Retinal pigment epithelial cell (primary cell): ENCODE data around the gene AMZ2.
"Not testable (repeated sequence)": the region's sequence is repeated elsewhere in the genome, so short reads cannot be mapped to it uniquely, and the experiment has no call there.

ENCODE experiments used
- DNase-seq: peaks from one replicate; pipeline ENCODE4 v3.0.0-alpha.2; 2010; ENCODE audit warnings: low read depth
- H3K4me3 ChIP-seq: 2 replicates; pipeline ENCODE4 v1.5.1; 2011; ENCODE audit warnings: mild to moderate bottlenecking, low read length, control low read depth, moderate library complexity
- TF ChIP-seq, protein P1 (sequence below): conservative IDR thresholded peaks from 2 replicates; pipeline ENCODE4 v1.5.1; 2011; ENCODE audit warnings: low read depth, low read length, control low read depth, inconsistent platforms

AMZ2 gene

DNA sequence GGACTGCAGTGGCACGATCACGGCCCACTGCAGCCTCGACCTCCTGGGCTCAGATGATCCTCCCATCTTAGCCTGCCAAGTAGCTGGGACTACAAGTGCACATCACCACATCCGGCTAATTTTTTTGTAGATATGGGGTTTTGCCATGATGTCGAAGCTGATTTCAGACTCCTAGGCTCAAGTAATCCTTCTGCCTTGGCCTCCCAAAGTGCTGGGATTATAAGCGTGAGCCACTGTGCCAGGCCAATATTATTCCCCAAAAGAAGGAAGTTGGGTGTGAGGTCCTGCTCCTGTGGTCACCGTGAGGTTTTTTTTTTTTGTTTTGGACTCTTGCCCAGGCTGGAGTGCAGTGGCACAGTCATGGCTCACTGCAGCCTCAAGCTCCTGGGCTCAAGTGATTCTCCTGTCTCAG lies 1.5 kb downstream of the AMZ2 start:
- DNase-seq, result no peak
- TF ChIP-seq, protein P1, sequence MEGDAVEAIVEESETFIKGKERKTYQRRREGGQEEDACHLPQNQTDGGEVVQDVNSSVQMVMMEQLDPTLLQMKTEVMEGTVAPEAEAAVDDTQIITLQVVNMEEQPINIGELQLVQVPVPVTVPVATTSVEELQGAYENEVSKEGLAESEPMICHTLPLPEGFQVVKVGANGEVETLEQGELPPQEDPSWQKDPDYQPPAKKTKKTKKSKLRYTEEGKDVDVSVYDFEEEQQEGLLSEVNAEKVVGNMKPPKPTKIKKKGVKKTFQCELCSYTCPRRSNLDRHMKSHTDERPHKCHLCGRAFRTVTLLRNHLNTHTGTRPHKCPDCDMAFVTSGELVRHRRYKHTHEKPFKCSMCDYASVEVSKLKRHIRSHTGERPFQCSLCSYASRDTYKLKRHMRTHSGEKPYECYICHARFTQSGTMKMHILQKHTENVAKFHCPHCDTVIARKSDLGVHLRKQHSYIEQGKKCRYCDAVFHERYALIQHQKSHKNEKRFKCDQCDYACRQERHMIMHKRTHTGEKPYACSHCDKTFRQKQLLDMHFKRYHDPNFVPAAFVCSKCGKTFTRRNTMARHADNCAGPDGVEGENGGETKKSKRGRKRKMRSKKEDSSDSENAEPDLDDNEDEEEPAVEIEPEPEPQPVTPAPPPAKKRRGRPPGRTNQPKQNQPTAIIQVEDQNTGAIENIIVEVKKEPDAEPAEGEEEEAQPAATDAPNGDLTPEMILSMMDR, result no peak
- H3K4me3 ChIP-seq, result no peak overlapping the region

DNA sequence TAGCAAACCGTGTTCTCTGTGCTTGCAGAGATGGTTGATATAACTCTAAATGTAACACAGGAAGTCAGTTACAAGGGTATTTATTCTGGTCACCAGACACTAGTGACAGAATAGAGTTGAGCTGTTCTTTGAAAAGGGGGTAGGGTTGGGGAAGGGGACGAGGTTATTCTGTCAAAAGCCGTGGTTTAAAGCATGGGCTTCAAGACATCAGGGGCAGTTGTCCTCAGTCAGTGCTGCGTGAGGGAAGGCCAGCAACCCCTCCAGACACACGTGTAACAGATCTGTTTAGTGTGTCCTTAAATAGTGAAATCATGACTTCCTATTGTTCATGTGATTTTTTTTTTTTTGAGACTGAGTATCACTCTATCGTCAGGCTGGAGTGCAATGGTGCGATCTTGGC lies 5.6 kb downstream of the AMZ2 start:
- H3K4me3 ChIP-seq, DNase-seq: not testable (repeated sequence)

DNA sequence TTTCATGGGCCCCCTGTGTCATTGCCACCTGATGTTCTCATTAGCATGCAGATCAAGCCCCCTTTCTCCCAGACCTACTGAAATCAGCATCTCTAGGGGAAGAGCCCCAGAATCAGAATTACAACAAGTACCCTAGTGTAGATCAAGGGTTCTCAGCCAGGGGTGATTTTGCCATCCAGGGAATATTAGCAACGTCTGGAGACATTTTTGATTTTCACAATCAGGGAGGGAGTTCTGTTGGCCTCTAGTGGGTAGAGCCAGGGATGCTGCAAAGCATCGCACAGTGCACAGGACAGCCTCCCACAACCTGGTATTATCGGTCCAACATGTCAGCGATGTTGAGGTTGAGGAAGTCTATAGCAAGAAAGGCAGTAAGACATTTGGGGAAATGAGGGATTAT lies 7.3 kb downstream of the AMZ2 start:
- no peak overlapping the region for H3K4me3 ChIP-seq
- TF ChIP-seq, protein P1, result no peak
- DNase-seq, result no peak

DNA sequence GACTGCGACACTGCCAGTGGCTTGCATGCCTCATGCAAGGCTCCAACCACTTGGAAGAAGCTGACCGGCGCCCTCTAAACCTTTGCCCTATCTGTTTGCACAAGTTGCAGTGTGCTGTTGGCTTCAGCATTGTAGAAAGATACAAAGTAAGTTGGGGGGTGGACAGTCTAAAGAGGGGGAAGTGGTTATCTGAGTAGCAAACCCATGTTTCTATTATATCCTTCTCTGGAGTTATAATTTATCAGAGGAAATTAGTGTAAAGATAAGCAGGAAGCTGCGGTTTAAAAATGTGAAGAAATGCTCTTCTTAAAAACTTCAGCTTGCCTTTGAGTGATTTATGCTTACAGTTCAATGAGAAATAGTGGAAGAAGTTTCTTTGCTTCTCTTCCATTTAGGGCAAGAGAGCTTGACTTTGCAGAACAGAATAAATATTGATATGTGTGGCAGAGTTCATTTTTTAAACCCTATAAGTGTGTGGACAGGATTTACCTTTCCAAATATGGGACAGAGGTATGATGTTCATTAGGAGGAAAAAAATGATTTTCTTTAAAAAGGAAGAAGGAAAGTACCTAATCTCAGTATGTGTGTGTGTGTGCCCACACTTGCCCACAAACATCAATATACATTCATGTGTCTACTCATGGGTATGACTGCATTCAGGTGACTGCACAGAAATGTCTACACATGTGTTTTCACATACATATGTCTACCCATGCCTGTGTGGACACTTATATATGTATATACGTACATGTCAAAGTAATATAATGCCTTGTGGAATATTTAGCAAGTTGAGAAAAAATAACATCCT lies 8.1 kb downstream of the AMZ2 start:
- TF ChIP-seq, protein P1, result no peak
- H3K4me3 ChIP-seq, result no peak overlapping the region
- no peak for DNase-seq

DNA sequence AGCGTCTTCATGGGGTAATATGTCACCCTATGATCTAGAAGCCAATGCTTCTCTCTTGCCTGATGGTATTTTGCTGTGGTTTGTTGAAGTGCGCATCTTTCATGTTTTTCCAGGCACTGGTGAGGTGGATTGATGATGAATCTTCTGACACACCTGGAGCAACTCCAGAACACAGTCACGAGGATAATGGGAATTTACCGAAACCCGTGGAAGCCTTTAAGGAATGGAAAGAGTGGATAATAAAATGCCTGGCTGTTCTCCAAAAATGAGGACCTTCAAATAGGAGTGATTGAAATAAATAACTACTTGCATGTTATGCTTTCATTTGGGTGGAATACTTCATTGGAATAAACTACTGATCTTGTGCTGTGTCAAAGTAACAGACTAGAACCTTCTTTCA lies 8.9 kb downstream of the AMZ2 start:
- H3K4me3 ChIP-seq, DNase-seq: not testable (repeated sequence)

DNA sequence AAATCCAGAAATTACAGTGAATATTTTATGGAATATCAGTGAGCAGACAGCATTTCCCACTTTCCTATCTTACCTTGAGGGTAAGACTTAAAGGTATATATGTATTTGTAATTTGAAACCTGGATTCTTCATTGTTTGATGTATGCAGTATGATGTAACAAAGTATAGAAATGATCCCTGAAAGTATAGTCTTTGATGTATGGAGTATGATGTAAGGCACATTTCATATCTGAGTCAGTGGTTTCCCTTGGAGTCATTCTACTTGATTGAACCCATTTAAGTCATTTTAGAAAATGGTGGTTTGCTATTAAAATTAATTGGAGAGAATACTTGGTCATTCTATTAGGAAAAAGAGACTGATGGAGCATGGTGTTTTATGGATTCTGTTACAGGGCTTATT lies 10.1 kb downstream of the AMZ2 start:
- no peak overlapping the region for H3K4me3 ChIP-seq
- TF ChIP-seq, protein P1, result no peak
- DNase-seq, result no peak

DNA sequence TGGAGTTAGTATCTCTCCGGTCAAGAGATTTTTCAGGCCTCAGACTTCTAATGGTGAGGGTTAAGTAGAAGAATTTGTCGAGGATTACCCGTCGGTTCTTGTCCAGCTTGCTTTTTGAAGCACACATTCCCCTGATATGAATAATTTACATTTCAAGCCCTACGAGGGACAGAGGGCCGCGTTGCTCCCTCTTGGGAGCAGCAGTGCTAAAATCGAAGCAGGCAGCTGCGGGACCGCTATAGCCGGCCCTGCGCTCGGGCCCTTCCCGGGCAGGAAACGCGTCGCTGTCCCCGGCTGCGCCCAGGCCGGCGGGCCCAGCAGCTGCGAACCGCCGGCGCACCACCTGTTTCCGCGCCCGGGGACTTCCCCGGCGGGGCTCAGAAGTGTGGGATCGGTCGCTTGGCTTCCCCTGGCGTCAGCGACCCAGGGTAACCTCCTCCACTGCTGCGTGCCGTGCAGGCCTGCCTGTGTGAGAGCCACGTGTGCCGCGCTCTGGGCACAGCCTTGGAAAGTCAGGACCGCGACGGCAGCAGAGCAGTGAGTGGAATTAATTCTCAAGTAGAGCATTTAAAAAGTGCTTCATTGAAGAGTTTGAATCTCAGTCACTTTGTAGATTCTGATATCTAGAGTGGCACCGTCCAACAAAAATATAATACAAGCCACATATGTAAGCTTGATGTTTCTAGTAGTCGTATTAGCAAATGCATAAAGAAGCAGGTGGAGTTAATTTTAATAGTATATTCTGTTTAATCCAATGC lies 11.2 kb downstream of the AMZ2 start:
- not testable (repeated sequence) for H3K4me3 ChIP-seq, DNase-seq

DNA sequence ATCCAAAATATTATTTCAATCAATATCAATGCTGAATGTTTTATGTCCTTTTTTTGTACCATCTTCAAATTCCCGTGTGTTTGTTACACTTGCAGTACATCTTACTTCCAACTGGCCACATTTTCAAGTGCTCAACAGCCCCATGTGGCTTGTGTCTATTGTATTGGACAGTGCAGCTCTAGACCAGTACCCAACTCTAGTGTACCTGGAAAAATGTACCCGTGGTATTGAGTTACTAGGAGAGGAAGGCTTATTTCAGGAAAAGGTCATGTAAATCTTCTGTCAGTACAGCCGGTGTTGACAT lies 11.8 kb downstream of the AMZ2 start:
- not testable (repeated sequence) for H3K4me3 ChIP-seq

DNA sequence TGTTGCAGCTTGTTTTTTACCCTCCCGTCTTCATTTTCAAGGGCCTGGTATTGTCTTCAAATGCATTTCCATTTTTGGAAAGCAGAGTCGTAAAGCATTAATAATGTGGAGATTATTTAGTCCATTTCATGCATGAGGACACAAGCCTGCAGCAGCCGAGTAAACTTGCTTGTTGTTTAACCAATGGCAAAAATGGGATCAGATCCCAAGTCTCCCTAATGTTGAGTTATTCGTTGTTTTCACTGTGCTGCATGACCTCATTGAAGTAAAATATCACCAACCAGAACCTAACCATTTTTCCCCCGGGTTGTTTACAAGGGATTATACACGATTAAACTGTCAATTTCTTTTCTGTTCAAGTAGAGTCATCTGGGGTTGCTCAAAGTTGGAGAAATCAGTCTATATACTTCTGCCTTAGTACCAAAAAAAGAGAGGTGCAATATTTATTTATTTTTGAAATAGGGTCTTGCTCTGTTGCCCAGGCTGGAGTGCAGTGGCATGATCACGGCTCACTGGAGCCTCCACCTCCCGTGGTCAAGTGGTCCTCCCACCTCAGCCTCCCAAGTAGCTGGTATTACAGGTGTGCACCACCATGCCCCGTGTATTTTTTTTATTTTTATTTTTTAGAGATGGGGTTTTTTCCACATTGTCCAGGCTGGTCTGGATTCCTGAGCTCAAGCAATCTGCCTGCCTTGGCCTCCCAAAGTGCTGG lies 12.4 kb downstream of the AMZ2 start:
- no peak overlapping the region for H3K4me3 ChIP-seq
- peak; percentile 61 for DNase-seq
- TF ChIP-seq, protein P1, result no peak

More for the DNA sequence above, 11.8 kb downstream of the AMZ2 start:
- not testable (repeated sequence) for DNase-seq

DNA sequence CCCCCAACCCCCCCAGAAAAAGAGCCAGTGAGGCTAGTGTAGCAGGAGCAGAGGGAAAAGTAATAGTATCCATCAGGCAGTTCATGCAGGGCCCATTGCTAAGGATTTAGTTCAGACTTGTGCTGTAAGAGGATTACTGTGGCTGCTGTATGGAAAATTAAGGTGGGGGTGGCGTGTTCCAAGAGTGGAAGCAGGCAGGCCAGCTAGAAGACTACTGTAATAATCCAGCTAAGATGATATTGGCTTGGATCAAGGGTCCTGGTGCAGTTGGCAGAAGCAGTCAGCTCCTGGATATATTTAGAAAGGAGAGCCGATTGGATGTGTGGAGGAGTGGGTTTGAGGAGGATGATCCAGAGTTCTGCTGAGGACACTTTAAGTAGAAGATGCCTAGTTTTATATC lies 14.6 kb downstream of the AMZ2 start:
- H3K4me3 ChIP-seq, result not testable (repeated sequence)
- DNase-seq, result peak; percentile 66
